HCT116 (cell line): ENCODE measurements around the gene STAU1.

Experiments
- CTCF ChIP-seq, 3 experiments: fragments of 200-600 bp in 1 of 3; sonication (generic) in 1 of 3; IDR thresholded peaks in 2 of 3; conservative IDR thresholded peaks in 1 of 3; 2 replicates each; pipeline ENCODE4 v1.5.1; 2012 to 2017; ENCODE audit warnings: low read depth in 2 of 3, low read length in 2 of 3, antibody characterized with exemption in 1 of 3, borderline replicate concordance in 1 of 3, control low read depth in 1 of 3, mild to moderate bottlenecking in 1 of 3, mixed read lengths in 1 of 3, mixed run types in 1 of 3, moderate library complexity in 1 of 3; ENCODE audit not compliant: insufficient read depth in 1 of 3
- EGR1 ChIP-seq: IDR thresholded peaks from 2 replicates; pipeline ENCODE4 v1.6.1; 2012; ENCODE audit warnings: low read depth
- EZH2 ChIP-seq: fragments of 200-600 bp; sonication (generic); IDR thresholded peaks from 2 replicates; pipeline ENCODE4 v1.6.1; 2017; ENCODE audit warnings: antibody characterized with exemption, mixed run types
- POLR2A ChIP-seq: IDR thresholded peaks from 2 replicates; pipeline ENCODE4 v1.7.0; 2011; ENCODE audit warnings: borderline replicate concordance; ENCODE audit not compliant: insufficient read depth, insufficient read length; ENCODE audit errors: extremely low read depth
- SIN3A ChIP-seq: IDR thresholded peaks from 2 replicates; pipeline ENCODE4 v1.6.1; 2012; ENCODE audit warnings: low read depth
- ZNF274 ChIP-seq: fragments of 200-500 bp; sonication (Bioruptor generic); IDR thresholded peaks from 2 replicates; pipeline ENCODE4 v1.6.1; 2014; ENCODE audit warnings: mild to moderate bottlenecking, low read depth, low read length, inconsistent platforms
- TF ChIP-seq, protein P1 (sequence below): IDR thresholded peaks from 2 replicates; pipeline ENCODE4 v1.6.1; 2012; ENCODE audit warnings: low read depth
- TF ChIP-seq, protein P2 (sequence below): IDR thresholded peaks from 2 replicates; pipeline ENCODE4 v1.6.1; 2012

GRCh38 chr20:49199729-49200293, 11.7 kb upstream of the STAU1 start:
- TF ChIP-seq, protein P1, sequence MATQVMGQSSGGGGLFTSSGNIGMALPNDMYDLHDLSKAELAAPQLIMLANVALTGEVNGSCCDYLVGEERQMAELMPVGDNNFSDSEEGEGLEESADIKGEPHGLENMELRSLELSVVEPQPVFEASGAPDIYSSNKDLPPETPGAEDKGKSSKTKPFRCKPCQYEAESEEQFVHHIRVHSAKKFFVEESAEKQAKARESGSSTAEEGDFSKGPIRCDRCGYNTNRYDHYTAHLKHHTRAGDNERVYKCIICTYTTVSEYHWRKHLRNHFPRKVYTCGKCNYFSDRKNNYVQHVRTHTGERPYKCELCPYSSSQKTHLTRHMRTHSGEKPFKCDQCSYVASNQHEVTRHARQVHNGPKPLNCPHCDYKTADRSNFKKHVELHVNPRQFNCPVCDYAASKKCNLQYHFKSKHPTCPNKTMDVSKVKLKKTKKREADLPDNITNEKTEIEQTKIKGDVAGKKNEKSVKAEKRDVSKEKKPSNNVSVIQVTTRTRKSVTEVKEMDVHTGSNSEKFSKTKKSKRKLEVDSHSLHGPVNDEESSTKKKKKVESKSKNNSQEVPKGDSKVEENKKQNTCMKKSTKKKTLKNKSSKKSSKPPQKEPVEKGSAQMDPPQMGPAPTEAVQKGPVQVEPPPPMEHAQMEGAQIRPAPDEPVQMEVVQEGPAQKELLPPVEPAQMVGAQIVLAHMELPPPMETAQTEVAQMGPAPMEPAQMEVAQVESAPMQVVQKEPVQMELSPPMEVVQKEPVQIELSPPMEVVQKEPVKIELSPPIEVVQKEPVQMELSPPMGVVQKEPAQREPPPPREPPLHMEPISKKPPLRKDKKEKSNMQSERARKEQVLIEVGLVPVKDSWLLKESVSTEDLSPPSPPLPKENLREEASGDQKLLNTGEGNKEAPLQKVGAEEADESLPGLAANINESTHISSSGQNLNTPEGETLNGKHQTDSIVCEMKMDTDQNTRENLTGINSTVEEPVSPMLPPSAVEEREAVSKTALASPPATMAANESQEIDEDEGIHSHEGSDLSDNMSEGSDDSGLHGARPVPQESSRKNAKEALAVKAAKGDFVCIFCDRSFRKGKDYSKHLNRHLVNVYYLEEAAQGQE: no peak
- TF ChIP-seq CTCF (IDR thresholded peaks at IDR 0.05 in 2 of 3, conservative IDR thresholded peaks at IDR 0.05 in 1 of 3; ENCODE audit: borderline replicate concordance in 1 of 3, insufficient read depth in 1 of 3, low read depth in 2 of 3, low read length in 2 of 3) (no peak), EGR1 (no peak), POLR2A (no peak), EZH2 (no peak), ZNF274 (no peak), SIN3A (no peak)
- TF ChIP-seq, protein P2, sequence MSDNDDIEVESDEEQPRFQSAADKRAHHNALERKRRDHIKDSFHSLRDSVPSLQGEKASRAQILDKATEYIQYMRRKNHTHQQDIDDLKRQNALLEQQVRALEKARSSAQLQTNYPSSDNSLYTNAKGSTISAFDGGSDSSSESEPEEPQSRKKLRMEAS: no peak
